Measurements from ENCODE around the gene MAGEA1. TPM values are rescaled to one million over a fixed set of nuclear protein-coding genes. Genes with fewer than 3 reads are reported as not detected.

MAGEA1 gene
- total RNA-seq, 4 donors from 2014 or later, result not detected

- Histone ChIP-seq H3K4me3 (no peak overlapping the region), H3K4me1 (no peaks in the 10 kb centered on the region), H3K36me3 (no peaks in the 10 kb centered on the region), H3K27me3 (no peaks in the 10 kb centered on the region), H3K9me3 (no peaks in the 10 kb centered on the region), H3K27ac (no peak overlapping the region)
- DNase-seq (ENCODE audit: low spot score in 2 of 2), result no peak
- TF ChIP-seq POLR2A (IDR thresholded peaks at IDR 0.05) (no peak), EP300 (IDR thresholded peaks at IDR 0.05) (no peak), CTCF (IDR thresholded peaks at IDR 0.05) (no peak)
- WGBS, 2 donors, result 53 to 66% methylated on average over 2 of the region's 2 CpGs
These were observed 21.4 kb downstream of the MAGEA1 start for GRCh38 chrX:153200462-153200861.

GRCh38 chrX:153206425-153207046, 27.5 kb downstream of the MAGEA1 start:
- TF ChIP-seq CTCF (IDR thresholded peaks at IDR 0.05) (no peak), POLR2A (IDR thresholded peaks at IDR 0.05) (no peak), EP300 (IDR thresholded peaks at IDR 0.05) (no peak)
- WGBS, 2 donors, result 84 to 92% methylated on average over 8 of the region's 8 CpGs
- H3K27me3 ChIP-seq, result no peaks in the 10 kb centered on the region
- no peak overlapping the region for H3K4me3 ChIP-seq
- no peak for DNase-seq (ENCODE audit: low spot score in 2 of 2)
- H3K9me3 ChIP-seq, result peaks cover 0 to 1% (median 0%) of the 10 kb centered on the region in 4 donors
- no peaks in the 10 kb centered on the region for H3K36me3 ChIP-seq
- no peaks in the 10 kb centered on the region for H3K4me1 ChIP-seq
- H3K27ac ChIP-seq, result no peak overlapping the region

- Histone ChIP-seq H3K4me3 (no peak overlapping the region), H3K27ac (no peak overlapping the region), H3K36me3 (no peaks in the 10 kb centered on the region), H3K9me3 (peaks cover 0 to 5% (median 0%) of the 10 kb centered on the region in 4 donors), H3K4me1 (no peaks in the 10 kb centered on the region), H3K27me3 (no peaks in the 10 kb centered on the region)
- DNase-seq (ENCODE audit: low spot score in 2 of 2), result no peak
- 84 to 94% methylated on average over 3 of the region's 3 CpGs for WGBS, 2 donors
- no peak for TF ChIP-seq CTCF (IDR thresholded peaks at IDR 0.05)
- TF ChIP-seq POLR2A (IDR thresholded peaks at IDR 0.05), result no peak
- TF ChIP-seq EP300 (IDR thresholded peaks at IDR 0.05), result no peak
These were observed 30.3 kb downstream of the MAGEA1 start for GRCh38 chrX:153209347-153209746.

GRCh38 chrX:153214934-153215333, 35.9 kb downstream of the MAGEA1 start:
- no peak overlapping the region for H3K27ac ChIP-seq
- 44 to 82% methylated on average over 1 to 2 of the region's 2 CpGs for WGBS, 2 donors
- TF ChIP-seq EP300 (IDR thresholded peaks at IDR 0.05), result no peak
- TF ChIP-seq POLR2A (IDR thresholded peaks at IDR 0.05), result no peak
- no peak for TF ChIP-seq CTCF (IDR thresholded peaks at IDR 0.05)
- no peaks in the 10 kb centered on the region for H3K36me3 ChIP-seq
- H3K4me3 ChIP-seq, result no peak overlapping the region
- peaks cover 0 to 5% (median 0%) of the 10 kb centered on the region in 4 donors for H3K9me3 ChIP-seq
- H3K4me1 ChIP-seq, result no peaks in the 10 kb centered on the region
- no peaks in the 10 kb centered on the region for H3K27me3 ChIP-seq
- no peak for DNase-seq (ENCODE audit: low spot score in 2 of 2)

- WGBS, 2 donors, result 83 to 88% methylated on average over 1 of the region's 1 CpG
- no peak overlapping the region for H3K4me3 ChIP-seq
- H3K36me3 ChIP-seq, result no peaks in the 10 kb centered on the region
- no peak overlapping the region for H3K27ac ChIP-seq
- no peaks in the 10 kb centered on the region for H3K27me3 ChIP-seq
- no peak for DNase-seq (ENCODE audit: low spot score in 2 of 2)
- TF ChIP-seq EP300 (IDR thresholded peaks at IDR 0.05), result no peak
- no peak for TF ChIP-seq POLR2A (IDR thresholded peaks at IDR 0.05)
- no peak for TF ChIP-seq CTCF (IDR thresholded peaks at IDR 0.05)
- no peaks in the 10 kb centered on the region for H3K4me1 ChIP-seq
- H3K9me3 ChIP-seq, result peaks cover 0 to under 1% (median 0%) of the 10 kb centered on the region in 4 donors
These were observed 37.8 kb downstream of the MAGEA1 start for GRCh38 chrX:153216926-153217325.
